ENCODE results near the gene HES5.

The HES5 gene

DNA sequence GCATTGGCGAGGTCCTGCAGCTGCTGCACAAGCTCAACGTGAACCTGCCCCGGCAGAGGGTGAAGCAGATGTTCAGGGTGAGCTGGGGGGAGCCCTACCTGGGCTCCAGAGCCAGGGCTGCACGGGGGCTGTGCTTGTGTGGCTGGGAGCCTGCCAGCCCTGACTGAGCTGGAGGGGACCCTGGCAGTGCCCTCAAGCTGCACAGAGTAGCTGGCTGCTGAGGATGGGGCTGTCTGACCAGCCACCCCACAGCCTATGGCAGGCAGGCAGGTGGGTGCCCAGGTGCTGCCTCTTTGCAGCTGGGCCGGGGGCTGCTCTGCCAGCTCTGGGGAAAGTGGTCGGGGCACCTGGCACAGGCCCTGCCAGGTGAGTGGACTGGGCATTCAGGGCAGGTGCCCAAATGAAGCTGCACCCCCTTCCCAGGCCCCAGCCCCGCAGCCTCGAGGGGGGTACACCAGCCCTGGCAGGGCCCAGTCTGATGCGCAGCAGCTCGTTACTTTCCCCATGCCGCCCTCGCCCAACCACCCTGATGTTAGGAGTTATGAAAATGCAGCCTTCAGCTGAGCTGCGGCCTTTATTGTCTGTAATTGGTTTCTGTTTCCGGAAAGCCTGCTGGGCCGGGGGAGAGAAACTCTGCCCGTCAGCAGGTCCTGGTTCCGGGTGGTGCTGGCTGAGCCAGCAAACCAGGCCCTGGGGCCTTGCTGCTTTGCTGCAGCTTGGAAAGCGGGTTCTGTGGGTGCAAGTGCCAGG is 49.7 kb downstream of the HES5 start:
- no peak for DNase-seq (ENCODE audit: low read depth, low spot score)

DNA sequence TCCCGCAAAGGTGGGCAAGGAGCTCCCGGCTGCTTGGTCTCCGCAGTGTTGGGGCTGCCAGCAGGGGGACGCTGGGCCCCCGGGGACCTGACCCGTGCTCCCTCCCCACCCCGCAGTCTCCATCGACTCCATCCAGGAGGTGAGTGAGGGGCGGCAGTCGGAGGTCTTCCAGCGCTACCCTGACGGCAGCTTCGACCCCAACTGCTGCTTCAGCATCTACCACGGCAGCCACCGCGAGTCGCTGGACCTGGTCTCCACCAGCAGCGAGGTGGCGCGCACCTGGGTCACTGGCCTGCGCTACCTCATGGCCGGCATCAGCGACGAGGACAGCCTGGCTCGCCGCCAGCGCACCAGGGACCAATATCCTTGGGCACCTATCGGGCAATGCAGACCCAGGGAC is 50.4 kb downstream of the HES5 start:
- no peak for DNase-seq (ENCODE audit: low read depth, low spot score)

DNA sequence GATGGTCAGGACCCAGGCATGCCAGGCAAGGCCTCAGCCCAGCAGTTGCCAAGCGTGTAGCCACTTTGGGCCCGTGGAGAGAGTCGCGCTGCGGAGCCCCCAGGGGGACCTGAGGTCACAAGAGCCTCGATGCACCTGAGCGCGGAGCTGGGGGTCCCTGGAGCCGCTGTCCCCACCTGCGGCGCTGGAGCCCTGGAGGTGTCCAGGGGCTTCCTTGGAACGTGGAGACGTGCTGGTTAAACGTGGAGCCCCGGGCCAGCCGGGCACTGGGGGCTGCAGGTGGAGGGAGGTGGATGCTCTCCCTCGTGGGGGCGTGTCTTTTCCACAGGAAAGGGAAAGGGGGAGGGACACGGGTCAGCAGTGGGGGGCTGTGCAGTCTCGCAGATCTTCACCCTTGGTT is 50.9 kb downstream of the HES5 start:
- no peak for DNase-seq (ENCODE audit: low read depth, low spot score)

All from activated naive CD8-positive, alpha-beta T cell treated with anti-CD3 and anti-CD28 coated beads, Interleukin-2, amount 50 U/mL, for 16 hours (primary cell).